GM19438 (cell line): ENCODE results near the gene C3orf22.
"Not testable (repeated sequence)": the region's sequence is repeated elsewhere in the genome, so short reads cannot be mapped to it uniquely, and the experiment has no call there.

Experiments
- ATAC-seq: cut with Tn5 transposase; IDR thresholded peaks from one replicate; pipeline ENCODE4 v1.9.1; 2021; ENCODE audit warnings: low read depth; ENCODE audit not compliant: unreplicated experiment

Gene C3orf22, protein sequence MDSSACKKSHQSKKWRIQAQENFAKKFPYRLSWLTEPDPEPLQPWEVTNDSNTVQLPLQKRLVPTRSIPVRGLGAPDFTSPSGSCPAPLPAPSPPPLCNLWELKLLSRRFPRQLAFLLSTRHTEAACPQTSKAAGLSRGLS

DNA sequence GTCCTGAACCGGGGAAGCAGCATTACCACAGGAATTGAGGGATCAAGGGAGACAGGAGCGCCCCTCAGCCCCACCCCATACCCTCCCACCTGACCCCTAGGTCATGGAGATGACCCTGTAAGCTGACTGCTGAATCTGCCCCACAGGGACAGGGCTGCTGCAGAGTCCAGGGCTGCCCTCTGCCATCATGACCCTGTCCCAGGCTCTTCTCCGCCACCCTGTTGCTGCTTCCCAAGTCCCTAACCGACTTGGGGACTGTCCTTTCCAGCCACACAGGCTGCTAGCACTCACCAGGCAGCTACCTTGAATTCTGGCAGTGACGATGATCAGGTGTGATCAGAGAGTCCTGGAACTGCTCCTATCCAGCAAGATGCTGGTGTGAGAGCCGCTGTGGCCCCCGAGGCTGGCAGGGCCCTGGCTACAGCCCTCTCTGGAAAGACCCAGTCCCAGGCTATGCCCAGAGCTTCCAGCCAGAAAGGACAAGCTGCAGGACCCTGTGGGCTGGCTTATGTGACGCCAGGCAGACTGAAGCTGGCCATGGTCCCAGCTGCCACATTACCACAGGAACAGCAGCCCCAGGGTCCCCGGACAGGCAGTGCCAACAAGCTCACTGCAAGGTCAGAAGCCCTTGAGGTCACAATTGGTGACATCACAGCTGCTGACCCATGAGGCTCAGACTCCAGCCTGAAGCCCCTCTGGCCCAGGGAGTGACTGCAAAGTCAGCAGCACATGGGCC, at the start of gene C3orf22:
Gene C3orf22 (minus strand): TSS at position 597 of the 736 bp plus-strand sequence. CDS start 5,542 bp downstream, outside the sequence.
- ATAC-seq = no peak

- ATAC-seq = no peak
Measured at GRCh38 chr3:126607214-126607908, 48.6 kb upstream of the C3orf22 start.

GRCh38 chr3:126606001-126606400, 47.3 kb upstream of the C3orf22 start:
- no peak for ATAC-seq

- no peak for ATAC-seq
Measured at GRCh38 chr3:126604691-126605090, 46.0 kb upstream of the C3orf22 start.

DNA sequence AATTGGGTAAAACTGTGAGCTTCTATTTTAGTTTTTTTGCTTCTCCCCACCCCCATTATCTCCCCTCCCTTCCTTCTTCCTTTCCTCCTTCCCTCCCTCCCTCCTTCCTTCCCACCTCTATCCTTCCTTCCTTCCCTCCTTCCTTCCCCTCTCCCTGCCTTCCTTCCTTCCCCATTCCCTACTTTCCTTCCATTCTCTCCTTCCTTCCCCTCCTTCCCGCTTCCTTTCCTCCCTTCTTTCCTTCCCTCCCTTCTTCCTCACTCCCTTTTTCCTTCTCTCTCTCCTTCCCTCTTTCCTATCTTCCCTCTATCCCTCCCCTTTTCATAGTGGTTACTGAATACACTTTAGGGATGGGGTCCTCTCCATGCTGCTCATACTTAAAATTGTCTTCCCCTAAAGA, 40.4 kb upstream of the C3orf22 start:
- ATAC-seq = no peak

DNA sequence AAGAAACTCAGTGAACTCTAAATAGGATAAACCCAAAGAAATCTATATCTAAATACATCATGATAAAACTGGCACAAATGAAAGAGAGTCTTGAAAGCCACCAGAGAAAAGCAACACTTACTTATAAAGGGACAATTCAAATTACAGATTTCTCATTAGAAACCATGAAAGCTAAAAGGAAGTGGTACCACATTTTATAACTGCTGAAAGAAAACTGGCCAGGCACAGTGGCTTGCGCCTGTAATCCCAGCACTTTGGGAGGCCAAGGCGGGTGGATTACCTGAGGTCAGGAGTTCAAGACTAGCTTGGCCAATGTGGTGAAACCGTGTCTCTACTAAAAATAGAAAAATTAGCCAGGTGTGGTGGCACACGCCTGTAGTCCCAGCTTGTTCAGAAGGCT, 36.7 kb upstream of the C3orf22 start:
- ATAC-seq = not testable (repeated sequence)

GRCh38 chr3:126591515-126591914, 32.8 kb upstream of the C3orf22 start:
- ATAC-seq = not testable (repeated sequence)

DNA sequence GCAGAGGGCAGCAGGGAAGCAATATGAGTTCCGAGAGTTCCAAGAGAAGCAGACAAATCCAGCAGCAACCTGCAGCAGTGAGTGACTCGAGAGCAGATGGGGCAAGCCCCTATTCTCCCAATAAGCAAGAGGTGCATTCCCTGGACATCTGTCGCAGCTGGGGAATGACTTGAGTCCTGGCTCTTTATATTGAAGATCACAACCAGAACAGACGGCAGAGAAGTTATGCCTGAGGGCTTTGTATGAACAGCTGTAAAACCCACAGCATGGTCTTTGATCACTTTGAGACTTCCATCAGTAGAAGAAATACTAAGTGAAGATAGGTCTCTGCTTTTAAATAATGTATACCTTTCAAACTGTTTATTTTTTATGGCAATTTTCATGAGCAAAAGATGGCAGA, 23.6 kb upstream of the C3orf22 start:
- ATAC-seq = no peak

- no peak for ATAC-seq
Measured at GRCh38 chr3:126581569-126581968, 22.8 kb upstream of the C3orf22 start.

GRCh38 chr3:126580746-126581145, 22.0 kb upstream of the C3orf22 start:
- no peak for ATAC-seq

DNA sequence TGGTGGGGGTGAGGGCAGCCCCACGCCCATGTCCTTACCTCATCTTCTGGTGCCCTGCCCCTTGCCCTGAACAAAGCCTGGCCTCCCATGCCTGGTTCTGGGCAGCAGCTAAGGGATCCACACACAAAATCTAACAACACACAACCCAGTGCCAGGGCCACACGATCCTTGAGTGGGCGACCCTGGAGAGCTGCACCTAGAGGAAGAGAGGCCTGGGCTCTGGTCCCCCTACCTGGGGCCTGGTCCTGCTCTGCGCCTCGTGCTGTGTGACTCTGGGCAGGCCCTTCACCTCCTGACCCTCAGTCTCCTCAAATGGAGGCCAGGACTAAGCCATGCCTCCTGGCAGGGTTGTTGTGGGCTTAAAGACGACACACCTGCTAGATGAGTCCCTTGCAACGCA, 20.0 kb upstream of the C3orf22 start:
- no peak for ATAC-seq

- ATAC-seq = no peak
Measured at GRCh38 chr3:126577261-126577660, 18.5 kb upstream of the C3orf22 start.

- ATAC-seq = no peak
Measured at GRCh38 chr3:126573492-126574117, 14.9 kb upstream of the C3orf22 start.

GRCh38 chr3:126571078-126571477, 12.3 kb upstream of the C3orf22 start:
- ATAC-seq = no peak

DNA sequence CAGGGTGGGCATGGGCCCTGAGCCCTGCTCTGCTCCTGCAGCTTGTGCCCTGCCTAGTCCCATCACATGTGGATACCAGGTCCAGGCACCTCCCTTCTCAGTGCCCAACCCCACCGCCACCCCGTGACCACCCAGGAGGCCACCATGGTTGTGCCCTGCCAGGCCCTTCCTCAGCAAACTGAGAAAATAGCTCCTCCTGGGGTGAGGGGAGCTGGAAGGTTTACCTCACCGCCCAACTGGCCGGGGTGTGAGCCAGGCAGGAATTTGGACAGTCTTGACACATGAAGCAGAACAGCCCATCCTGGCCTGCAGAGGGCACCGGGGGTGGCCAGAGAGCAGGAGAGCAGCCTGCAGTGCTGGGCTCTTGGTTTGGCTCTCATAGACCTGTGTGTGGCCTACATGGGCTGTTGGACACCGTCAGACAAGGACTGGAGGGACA, 11.4 kb upstream of the C3orf22 start:
- no peak for ATAC-seq

DNA sequence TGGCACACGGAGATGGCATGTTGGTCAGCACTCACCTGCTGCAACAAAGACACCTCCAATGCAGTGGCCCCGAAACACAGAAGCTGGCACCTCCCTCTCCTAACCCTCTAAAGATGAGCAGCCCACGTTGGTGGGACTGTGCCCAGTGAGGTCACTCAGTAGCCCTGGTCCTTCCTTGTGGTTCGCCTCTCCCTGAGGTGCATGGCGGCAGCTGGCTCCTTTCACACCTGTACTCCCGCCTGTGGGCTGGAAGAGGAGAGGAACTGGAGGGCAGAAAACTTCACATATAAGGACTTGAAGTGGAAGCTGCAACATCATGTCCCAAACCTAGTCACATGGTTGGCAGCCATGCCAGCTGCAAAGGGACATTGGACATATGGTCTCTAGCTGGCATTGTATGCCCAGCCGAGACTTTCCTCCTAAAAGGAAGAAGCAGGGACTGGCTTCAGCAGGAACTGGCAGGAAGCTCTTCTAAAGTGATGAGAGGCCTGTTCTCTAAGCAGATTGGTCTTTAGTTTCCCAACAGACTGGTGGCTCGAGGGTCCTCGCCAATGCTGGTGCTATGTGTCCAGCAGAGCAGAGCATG, 10.8 kb upstream of the C3orf22 start:
- ATAC-seq = no peak

- ATAC-seq = no peak
Measured at GRCh38 chr3:126568776-126569342, 10.1 kb upstream of the C3orf22 start.

- no peak for ATAC-seq
Measured at GRCh38 chr3:126567696-126568438, 9.1 kb upstream of the C3orf22 start.

GRCh38 chr3:126562737-126563276, 4.1 kb upstream of the C3orf22 start:
- no peak for ATAC-seq

DNA sequence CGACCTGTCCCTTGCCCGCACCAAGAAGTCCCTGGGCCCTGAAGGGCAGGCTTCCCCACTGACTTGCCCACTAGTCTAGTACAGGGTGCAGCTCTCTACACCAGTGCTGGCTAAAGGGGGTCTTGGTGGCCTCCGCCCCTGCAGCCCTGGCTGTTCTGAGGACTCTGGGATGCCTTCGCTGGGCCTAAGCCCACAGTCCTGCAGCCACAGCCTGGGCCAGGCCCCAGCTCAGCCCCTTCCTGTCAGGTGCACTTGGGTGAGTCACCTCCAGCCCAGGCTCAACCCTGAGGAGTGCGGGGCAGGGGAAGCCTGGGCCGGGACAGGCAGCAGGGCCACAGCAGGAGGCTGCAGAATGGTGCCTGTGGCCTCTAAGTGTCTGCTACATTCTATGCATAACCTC, 971 bp downstream of the C3orf22 start:
- no peak for ATAC-seq
